GM18951 (cell line): ENCODE results near the gene DDRGK1.
A peak's percentile ranks its signal among the peaks of the same experiment; 100 is the strongest.

Experiments used
- POLR2A ChIP-seq: IDR thresholded peaks from 4 replicates; pipeline ENCODE4 v1.6.1; 2011; ENCODE audit warnings: mild to moderate bottlenecking; ENCODE audit not compliant: insufficient read length, insufficient read depth; ENCODE audit errors: extremely low read depth
- in situ Hi-C: fragments of 300-500 bp; cut with MboI; formaldehyde crosslinking; loops from one replicate; pipeline ENCODE4 v1.12.0; 2022; ENCODE audit warnings: low sequenced_read_pairs, mixed read lengths, inconsistent platforms; ENCODE audit not compliant: unreplicated experiment

The DDRGK1 gene

GRCh38 chr20:3213226-3213625 is 8.7 kb upstream of the DDRGK1 start:
- in situ Hi-C loops: no loop called here
- no peak for TF ChIP-seq POLR2A

GRCh38 chr20:3210346-3210745 is 5.9 kb upstream of the DDRGK1 start:
- TF ChIP-seq POLR2A: no peak
- in situ Hi-C loops: no loop called here

GRCh38 chr20:3209946-3210317 is 5.5 kb upstream of the DDRGK1 start:
- in situ Hi-C loops: no loop called here

GRCh38 chr20:3209257-3209945 is 4.9 kb upstream of the DDRGK1 start, which contains the start of gene ITPA:
TSS of gene ITPA (plus strand) at chr20:3209498. CDS start at chr20:3209552, 54 bp downstream.
- in situ Hi-C loops: no loop called here
- peak; percentile 69 for TF ChIP-seq POLR2A

More at GRCh38 chr20:3209946-3210317, 5.5 kb upstream of the DDRGK1 start:
- TF ChIP-seq POLR2A: no peak

- in situ Hi-C loops: no loop called here
These were observed 4.3 kb upstream of the DDRGK1 start for GRCh38 chr20:3208786-3209256.

GRCh38 chr20:3203315-3204123 is 963 bp downstream of the DDRGK1 start:
- TF ChIP-seq POLR2A: no peak
- in situ Hi-C loops: no loop called here

More at GRCh38 chr20:3208786-3209256, 4.3 kb upstream of the DDRGK1 start:
- no peak for TF ChIP-seq POLR2A

- TF ChIP-seq POLR2A: no peak
- in situ Hi-C loops: no loop called here
These were observed 1.5 kb downstream of the DDRGK1 start for GRCh38 chr20:3202965-3203314.

- in situ Hi-C loops: no loop called here
- TF ChIP-seq POLR2A: no peak
These were observed 4.3 kb downstream of the DDRGK1 start for GRCh38 chr20:3199976-3200755.

- in situ Hi-C loops: no loop called here
- TF ChIP-seq POLR2A: no peak
These were observed 5.3 kb downstream of the DDRGK1 start for GRCh38 chr20:3199206-3199605.

- in situ Hi-C loops: no loop called here
- TF ChIP-seq POLR2A: no peak
These were observed 8.8 kb downstream of the DDRGK1 start for GRCh38 chr20:3195590-3196237.

- no peak for TF ChIP-seq POLR2A
- in situ Hi-C loops: no loop called here
These were observed 9.7 kb downstream of the DDRGK1 start for GRCh38 chr20:3194617-3195280.
